Panc1 (cell line): Measurements from ENCODE around the gene PHF5A. TPM values are rescaled to one million over a fixed set of nuclear protein-coding genes. Genes with fewer than 3 reads are reported as not detected.
A peak's percentile ranks its signal among the peaks of the same experiment; 100 is the strongest.

ENCODE experiments used
- ATAC-seq: fragments of 200-7000 bp; cut with Tn5 transposase; 2 replicates; pipeline ENCODE4 v1.9.1; 2020; ENCODE audit warnings: mild to moderate bottlenecking, moderate library complexity
- BruUV-seq: library from RNA; stranded (reverse); fragments of 400-500 nt; replicated peaks from 2 replicates; lab custom pipeline; 2021; lab: Mats Ljungman, UMichigan
- CTCF ChIA-PET: fragments of 300-600 bp; sonication (Branson Sonifier 250); formaldehyde crosslinking; loops from one replicate; lab custom pipeline; 2022; ENCODE audit warnings: antibody characterized with exemption; lab: Charles Lee
- POLR2A ChIA-PET: fragments of 300-600 bp; sonication (Branson Sonifier 250); formaldehyde crosslinking; loops from one replicate; lab custom pipeline; 2022; ENCODE audit warnings: antibody characterized with exemption; lab: Charles Lee
- DNase-seq: peaks from one replicate; pipeline ENCODE4 v3.0.0-alpha.2; 2010; ENCODE audit warnings: low read depth, low spot score
- H3K27ac ChIP-seq: 2 replicates; pipeline ENCODE4 v1.5.1; 2011; ENCODE audit warnings: mild to moderate bottlenecking, low read length, inconsistent platforms
- H3K27me3 ChIP-seq: fragments of 200-500 bp; sonication (Bioruptor generic); 2 replicates; pipeline ENCODE4 v1.6.0; 2014; ENCODE audit warnings: low read length, inconsistent platforms; ENCODE audit not compliant: control insufficient read depth, insufficient read depth
- H3K36me3 ChIP-seq: fragments of 200-500 bp; sonication (Bioruptor generic); 2 replicates; pipeline ENCODE4 v1.5.1; 2014; ENCODE audit warnings: inconsistent platforms, mild to moderate bottlenecking, low read length, moderate library complexity; ENCODE audit not compliant: control insufficient read depth, insufficient read depth
- H3K4me1 ChIP-seq: 2 replicates; pipeline ENCODE4 v1.5.1; 2011; ENCODE audit warnings: inconsistent platforms, mild to moderate bottlenecking, low read length, moderate library complexity; ENCODE audit not compliant: control insufficient read depth, insufficient read depth
- H3K4me3 ChIP-seq, 2 experiments: 2 replicates each; pipeline ENCODE4 v1.5.1; 2011 to 2012; ENCODE audit warnings: low read depth in 2 of 2, low read length in 2 of 2, mild to moderate bottlenecking in 2 of 2, inconsistent platforms in 1 of 2, moderate library complexity in 1 of 2
- H3K9me3 ChIP-seq: fragments of 200-500 bp; sonication (Bioruptor generic); 2 replicates; pipeline ENCODE4 v1.5.1; 2014; ENCODE audit warnings: low read depth, mild to moderate bottlenecking, inconsistent platforms, low read length, moderate library complexity; ENCODE audit not compliant: control insufficient read depth, insufficient read depth
- POLR2AphosphoS5 ChIP-seq: IDR thresholded peaks from 2 replicates; pipeline ENCODE4 v1.6.1; 2012; ENCODE audit warnings: mild to moderate bottlenecking, low read depth, low read length, moderate library complexity
- SIN3A ChIP-seq: IDR thresholded peaks from 2 replicates; pipeline ENCODE4 v1.6.1; 2012; ENCODE audit warnings: low read depth, mild to moderate bottlenecking, low read length, moderate library complexity, borderline replicate concordance; ENCODE audit not compliant: insufficient read depth
- TCF7L2 ChIP-seq: IDR thresholded peaks from 2 replicates; pipeline ENCODE4 v1.6.1; 2011; ENCODE audit warnings: mild to moderate bottlenecking, low read depth, low read length, inconsistent platforms
- in situ Hi-C: cut with HindIII; loops from 2 replicates; pipeline ENCODE4 v1.10.0; 2016; ENCODE audit warnings: low sequenced_read_pairs, low pct_unique_long_range_greater_than_20kb
- intact Hi-C: fragments of 100-400 bp; cut with micrococcal nuclease; formaldehyde crosslinking; loops from one replicate; pipeline ENCODE4 v1.10.0; 2022; ENCODE audit not compliant: unreplicated experiment
- total RNA-seq: library from RNA; stranded (reverse); gene quantifications from one replicate; pipeline ENCODE4 v1.2.1, GENCODE V29; 2021; ENCODE audit not compliant: unreplicated experiment
- TF ChIP-seq, protein P1 (sequence below): fragments of 450-650 bp; IDR thresholded peaks from 2 replicates; pipeline ENCODE4 v1.5.1; 2017; ENCODE audit warnings: mild to moderate bottlenecking
- TF ChIP-seq, protein P2 (sequence below), 2 experiments: IDR thresholded peaks; 2 replicates each; pipeline ENCODE4 v1.6.1; 2011 to 2012; ENCODE audit warnings: low read depth in 2 of 2, control low read depth in 1 of 2, low read length in 1 of 2, mild to moderate bottlenecking in 1 of 2, moderate library complexity in 1 of 2; ENCODE audit not compliant: insufficient read depth in 1 of 2

Gene PHF5A
- total RNA-seq, 1 experiment from 2014 or later: 34.9 TPM

GRCh38 chr22:41445129-41446056 lies 23.1 kb downstream of the PHF5A start:
- POLR2A ChIA-PET: interaction anchor here (0.6 to 1.5 kb wide), 2 partner anchors 23 to 485 kb away, joined by 3 to 14 read pairs; partner anchors contain the start of genes ACO2 and PHF5A
- no peak for TF ChIP-seq SIN3A
- TF ChIP-seq, protein P1, sequence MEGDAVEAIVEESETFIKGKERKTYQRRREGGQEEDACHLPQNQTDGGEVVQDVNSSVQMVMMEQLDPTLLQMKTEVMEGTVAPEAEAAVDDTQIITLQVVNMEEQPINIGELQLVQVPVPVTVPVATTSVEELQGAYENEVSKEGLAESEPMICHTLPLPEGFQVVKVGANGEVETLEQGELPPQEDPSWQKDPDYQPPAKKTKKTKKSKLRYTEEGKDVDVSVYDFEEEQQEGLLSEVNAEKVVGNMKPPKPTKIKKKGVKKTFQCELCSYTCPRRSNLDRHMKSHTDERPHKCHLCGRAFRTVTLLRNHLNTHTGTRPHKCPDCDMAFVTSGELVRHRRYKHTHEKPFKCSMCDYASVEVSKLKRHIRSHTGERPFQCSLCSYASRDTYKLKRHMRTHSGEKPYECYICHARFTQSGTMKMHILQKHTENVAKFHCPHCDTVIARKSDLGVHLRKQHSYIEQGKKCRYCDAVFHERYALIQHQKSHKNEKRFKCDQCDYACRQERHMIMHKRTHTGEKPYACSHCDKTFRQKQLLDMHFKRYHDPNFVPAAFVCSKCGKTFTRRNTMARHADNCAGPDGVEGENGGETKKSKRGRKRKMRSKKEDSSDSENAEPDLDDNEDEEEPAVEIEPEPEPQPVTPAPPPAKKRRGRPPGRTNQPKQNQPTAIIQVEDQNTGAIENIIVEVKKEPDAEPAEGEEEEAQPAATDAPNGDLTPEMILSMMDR: no peak
- no peak for TF ChIP-seq POLR2AphosphoS5
- no peak for TF ChIP-seq TCF7L2
- TF ChIP-seq, protein P2, sequence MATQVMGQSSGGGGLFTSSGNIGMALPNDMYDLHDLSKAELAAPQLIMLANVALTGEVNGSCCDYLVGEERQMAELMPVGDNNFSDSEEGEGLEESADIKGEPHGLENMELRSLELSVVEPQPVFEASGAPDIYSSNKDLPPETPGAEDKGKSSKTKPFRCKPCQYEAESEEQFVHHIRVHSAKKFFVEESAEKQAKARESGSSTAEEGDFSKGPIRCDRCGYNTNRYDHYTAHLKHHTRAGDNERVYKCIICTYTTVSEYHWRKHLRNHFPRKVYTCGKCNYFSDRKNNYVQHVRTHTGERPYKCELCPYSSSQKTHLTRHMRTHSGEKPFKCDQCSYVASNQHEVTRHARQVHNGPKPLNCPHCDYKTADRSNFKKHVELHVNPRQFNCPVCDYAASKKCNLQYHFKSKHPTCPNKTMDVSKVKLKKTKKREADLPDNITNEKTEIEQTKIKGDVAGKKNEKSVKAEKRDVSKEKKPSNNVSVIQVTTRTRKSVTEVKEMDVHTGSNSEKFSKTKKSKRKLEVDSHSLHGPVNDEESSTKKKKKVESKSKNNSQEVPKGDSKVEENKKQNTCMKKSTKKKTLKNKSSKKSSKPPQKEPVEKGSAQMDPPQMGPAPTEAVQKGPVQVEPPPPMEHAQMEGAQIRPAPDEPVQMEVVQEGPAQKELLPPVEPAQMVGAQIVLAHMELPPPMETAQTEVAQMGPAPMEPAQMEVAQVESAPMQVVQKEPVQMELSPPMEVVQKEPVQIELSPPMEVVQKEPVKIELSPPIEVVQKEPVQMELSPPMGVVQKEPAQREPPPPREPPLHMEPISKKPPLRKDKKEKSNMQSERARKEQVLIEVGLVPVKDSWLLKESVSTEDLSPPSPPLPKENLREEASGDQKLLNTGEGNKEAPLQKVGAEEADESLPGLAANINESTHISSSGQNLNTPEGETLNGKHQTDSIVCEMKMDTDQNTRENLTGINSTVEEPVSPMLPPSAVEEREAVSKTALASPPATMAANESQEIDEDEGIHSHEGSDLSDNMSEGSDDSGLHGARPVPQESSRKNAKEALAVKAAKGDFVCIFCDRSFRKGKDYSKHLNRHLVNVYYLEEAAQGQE (IDR thresholded peaks at IDR 0.05; ENCODE audit: insufficient read depth in 1 of 2, low read depth in 2 of 2, low read length in 1 of 2): no peak
- no peaks in the 10 kb centered on the region for H3K9me3 ChIP-seq
- BruUV-seq: no TSS peak
- DNase-seq (no peak), ATAC-seq (no peak)
- no peaks in the 10 kb centered on the region for H3K27me3 ChIP-seq
- peaks cover 5% of the 10 kb centered on the region for H3K36me3 ChIP-seq
- peaks cover 6% of the 10 kb centered on the region; the same call in 1 of the 2 replicates for H3K4me1 ChIP-seq
- peak overlapping the region; percentile 81 to 96 for H3K4me3 ChIP-seq
- intact Hi-C loops: no loop called here
- H3K27ac ChIP-seq: peak overlapping the region; percentile 91
- in situ Hi-C loops: no loop called here
- CTCF ChIA-PET: no interaction called here

GRCh38 chr22:41444360-41445128 lies 23.9 kb downstream of the PHF5A start:
- peak overlapping the region; percentile 91 for H3K27ac ChIP-seq
- H3K27me3 ChIP-seq: no peaks in the 10 kb centered on the region
- H3K36me3 ChIP-seq: peaks cover 5% of the 10 kb centered on the region
- peak overlapping the region; percentile 81 to 96 for H3K4me3 ChIP-seq
- DNase-seq: peak; percentile 75
- intact Hi-C loops (no loop called here), in situ Hi-C loops (no loop called here)
- TSS peak; percentile 72 for BruUV-seq
- no peaks in the 10 kb centered on the region for H3K9me3 ChIP-seq
- ChIA-PET POLR2A (no interaction called here), CTCF (no interaction called here)
- peaks cover 6% of the 10 kb centered on the region; the same call in 1 of the 2 replicates for H3K4me1 ChIP-seq
- no peak for TF ChIP-seq SIN3A
- peak; percentile 65 for TF ChIP-seq POLR2AphosphoS5
- peak; percentile 77 for ATAC-seq
